OCI-LY7 (cell line): ENCODE data around the gene SEMA6D. TPM values are rescaled to one million over a fixed set of nuclear protein-coding genes. Genes with fewer than 3 reads are reported as not detected.

Source experiments
- BruUV-seq: library from RNA; stranded (reverse); fragments of 400-500 nt; replicated peaks from 2 replicates; lab custom pipeline; 2021; lab: Mats Ljungman, UMichigan
- CTCF ChIA-PET: fragments of 300-600 bp; sonication (Branson Sonifier 250); formaldehyde crosslinking; loops from one replicate; lab custom pipeline; 2022; ENCODE audit warnings: antibody characterized with exemption; ENCODE audit not compliant: unreplicated experiment; lab: Charles Lee
- POLR2A ChIA-PET: fragments of 300-600 bp; sonication (Branson Sonifier 250); formaldehyde crosslinking; loops from one replicate; lab custom pipeline; 2022; ENCODE audit warnings: antibody characterized with exemption; lab: Charles Lee
- DNase-seq: peaks from one replicate; pipeline ENCODE4 v3.0.0-alpha.2; 2015; ENCODE audit warnings: low spot score
- H2AFZ ChIP-seq: fragments of 200-600 bp; sonication (generic), shearing (Covaris generic); 2 replicates; pipeline ENCODE4 v1.6.1; 2014; ENCODE audit warnings: mild to moderate bottlenecking, antibody characterized with exemption, low read length, moderate library complexity
- H3K27ac ChIP-seq: fragments of 200-600 bp; sonication (generic); 2 replicates; pipeline ENCODE4 v1.5.1; 2014; ENCODE audit warnings: mixed run types, low read depth, mild to moderate bottlenecking, moderate library complexity, low read length, inconsistent platforms; ENCODE audit not compliant: poor library complexity, severe bottlenecking
- H3K36me3 ChIP-seq: fragments of 200-600 bp; sonication (generic); 2 replicates; pipeline ENCODE4 v1.6.1; 2014; ENCODE audit warnings: mild to moderate bottlenecking, antibody characterized with exemption, low read length, moderate library complexity, mixed read lengths; ENCODE audit not compliant: insufficient read depth
- H3K4me1 ChIP-seq: fragments of 200-600 bp; sonication (generic); 2 replicates; pipeline ENCODE4 v1.5.1; 2014; ENCODE audit warnings: mild to moderate bottlenecking, low read length; ENCODE audit not compliant: insufficient read depth, poor library complexity, severe bottlenecking
- H3K4me2 ChIP-seq: fragments of 200-600 bp; sonication (generic); 2 replicates; pipeline ENCODE4 v1.6.1; 2014; ENCODE audit warnings: mild to moderate bottlenecking, low read length
- H3K4me3 ChIP-seq: fragments of 200-600 bp; sonication (generic); 2 replicates; pipeline ENCODE4 v1.5.1; 2014; ENCODE audit warnings: mild to moderate bottlenecking, low read depth, low read length; ENCODE audit not compliant: poor library complexity, severe bottlenecking
- H3K79me2 ChIP-seq: fragments of 200-600 bp; sonication (generic); 2 replicates; pipeline ENCODE4 v1.6.1; 2016; ENCODE audit warnings: low read depth, mild to moderate bottlenecking, low read length, moderate library complexity, mixed read lengths; ENCODE audit not compliant: insufficient read depth
- H3K9me2 ChIP-seq: fragments of 200-600 bp; sonication (generic); 2 replicates; pipeline ENCODE4 v1.6.1; 2016; ENCODE audit warnings: mild to moderate bottlenecking, low read length, mixed read lengths; ENCODE audit not compliant: insufficient read depth
- H3K9me3 ChIP-seq: fragments of 200-600 bp; sonication (generic); 2 replicates; pipeline ENCODE4 v1.6.1; 2014; ENCODE audit warnings: mild to moderate bottlenecking, mixed run types, low read length, mixed read lengths
- H4K20me1 ChIP-seq: fragments of 200-600 bp; sonication (generic); 2 replicates; pipeline ENCODE4 v1.6.1; 2014; ENCODE audit warnings: mild to moderate bottlenecking, antibody characterized with exemption, low read length, moderate library complexity, mixed read lengths; ENCODE audit not compliant: insufficient read depth
- EZH2phosphoT487 ChIP-seq: fragments of 200-600 bp; sonication (generic); IDR thresholded peaks from 2 replicates; pipeline ENCODE4 v1.6.1; 2018; ENCODE audit warnings: low read depth, borderline replicate concordance, mild to moderate bottlenecking, mixed run types, antibody characterized with exemption, low read length, moderate library complexity, mixed read lengths
- intact Hi-C: fragments of 100-400 bp; cut with micrococcal nuclease; formaldehyde crosslinking; loops from one replicate; pipeline ENCODE4 v1.10.0; 2022; ENCODE audit not compliant: unreplicated experiment
- total RNA-seq, 2 experiments: library from RNA; depleted of rRNA in 1 of 2; stranded (reverse); fragments of >200 nt in 1 of 2; shearing (Covaris generic) in 1 of 2; gene quantifications; 2 replicates each; pipeline ENCODE4 v1.2.3, GENCODE V29; 2014 to 2022
- TF ChIP-seq, protein P1 (sequence below): fragments of 200-600 bp; sonication (generic); conservative IDR thresholded peaks from 2 replicates; pipeline ENCODE4 v1.5.1; 2014; ENCODE audit warnings: mild to moderate bottlenecking, antibody characterized with exemption, low read length, moderate library complexity, mixed read lengths

Gene SEMA6D
- total RNA-seq, 2 experiments from 2014 or later: not detected

DNA sequence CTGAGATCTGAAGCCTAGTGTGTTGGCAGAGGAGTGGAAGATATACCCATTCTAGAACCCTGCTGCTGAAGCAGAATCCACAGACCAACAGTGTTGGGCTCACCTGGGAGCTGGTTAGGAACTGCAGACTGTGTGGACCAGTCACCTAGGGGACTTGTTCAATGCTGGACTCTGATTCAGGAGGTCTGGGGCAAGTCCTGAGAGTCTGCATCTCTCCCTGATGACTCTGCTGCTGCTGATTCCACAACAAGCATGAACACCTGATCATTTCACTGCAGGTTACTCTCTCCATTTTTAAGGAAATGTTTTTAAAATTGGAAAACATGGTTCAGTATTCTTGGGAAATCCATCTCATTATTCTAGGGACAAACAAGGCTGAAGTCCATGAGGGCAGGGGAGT is 84.9 kb downstream of the SEMA6D start:
- no peak overlapping the region for H3K4me3 ChIP-seq
- H3K4me2 ChIP-seq: no peak overlapping the region
- ChIA-PET POLR2A (no interaction called here), CTCF (no interaction called here)
- intact Hi-C loops: no loop called here
- no peaks in the 10 kb centered on the region for H4K20me1 ChIP-seq
- H3K9me2 ChIP-seq: no peaks in the 10 kb centered on the region
- H3K27ac ChIP-seq: no peak overlapping the region
- no peak for TF ChIP-seq EZH2phosphoT487
- TF ChIP-seq, protein P1, sequence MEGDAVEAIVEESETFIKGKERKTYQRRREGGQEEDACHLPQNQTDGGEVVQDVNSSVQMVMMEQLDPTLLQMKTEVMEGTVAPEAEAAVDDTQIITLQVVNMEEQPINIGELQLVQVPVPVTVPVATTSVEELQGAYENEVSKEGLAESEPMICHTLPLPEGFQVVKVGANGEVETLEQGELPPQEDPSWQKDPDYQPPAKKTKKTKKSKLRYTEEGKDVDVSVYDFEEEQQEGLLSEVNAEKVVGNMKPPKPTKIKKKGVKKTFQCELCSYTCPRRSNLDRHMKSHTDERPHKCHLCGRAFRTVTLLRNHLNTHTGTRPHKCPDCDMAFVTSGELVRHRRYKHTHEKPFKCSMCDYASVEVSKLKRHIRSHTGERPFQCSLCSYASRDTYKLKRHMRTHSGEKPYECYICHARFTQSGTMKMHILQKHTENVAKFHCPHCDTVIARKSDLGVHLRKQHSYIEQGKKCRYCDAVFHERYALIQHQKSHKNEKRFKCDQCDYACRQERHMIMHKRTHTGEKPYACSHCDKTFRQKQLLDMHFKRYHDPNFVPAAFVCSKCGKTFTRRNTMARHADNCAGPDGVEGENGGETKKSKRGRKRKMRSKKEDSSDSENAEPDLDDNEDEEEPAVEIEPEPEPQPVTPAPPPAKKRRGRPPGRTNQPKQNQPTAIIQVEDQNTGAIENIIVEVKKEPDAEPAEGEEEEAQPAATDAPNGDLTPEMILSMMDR: no peak
- no peak overlapping the region for H2AFZ ChIP-seq
- no peaks in the 10 kb centered on the region for H3K36me3 ChIP-seq
- no peaks in the 10 kb centered on the region for H3K4me1 ChIP-seq
- DNase-seq: no peak
- BruUV-seq: no TSS peak
- H3K79me2 ChIP-seq: no peaks in the 10 kb centered on the region
- no peaks in the 10 kb centered on the region for H3K9me3 ChIP-seq

DNA sequence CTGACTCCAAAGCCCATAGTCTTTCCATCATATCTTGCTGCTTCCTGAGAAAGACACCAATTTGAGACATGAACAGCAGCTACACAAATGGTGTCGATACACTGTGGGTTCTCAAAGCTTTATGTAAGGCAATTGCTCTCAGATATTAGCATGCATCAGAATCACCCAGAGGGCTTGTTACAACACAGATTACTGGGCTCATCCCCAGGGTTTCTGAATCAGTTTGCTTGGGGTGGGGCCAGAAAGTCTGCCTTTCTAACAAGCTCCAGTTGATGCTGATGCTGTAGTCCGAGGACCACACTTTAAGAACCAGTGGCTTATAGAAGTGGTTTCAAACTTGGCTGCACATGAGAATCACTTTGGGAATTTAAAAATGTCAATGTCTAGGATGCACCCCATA is 86.5 kb downstream of the SEMA6D start:
- BruUV-seq: no TSS peak

DNA sequence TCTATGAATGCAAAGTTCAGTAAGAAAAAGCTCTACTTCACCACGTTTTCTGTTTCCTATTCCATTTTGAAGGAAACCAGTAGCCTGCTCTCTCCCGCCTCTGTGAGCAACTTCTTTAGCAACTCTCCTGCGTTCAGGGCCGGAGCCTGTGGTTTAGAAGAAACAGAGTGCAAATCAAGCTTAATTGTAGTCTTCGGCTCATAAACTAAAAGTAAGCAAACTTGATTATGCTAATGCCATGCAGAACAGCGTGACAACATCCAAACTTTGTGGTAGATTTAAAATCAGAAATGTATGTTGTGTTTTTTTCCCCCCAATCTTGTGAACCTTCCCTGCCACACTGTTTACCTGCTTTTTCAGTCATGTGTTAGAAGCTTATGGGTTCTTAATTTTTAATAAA is 87.4 kb downstream of the SEMA6D start:
- no peak for DNase-seq
- no peak overlapping the region for H2AFZ ChIP-seq
- H3K9me3 ChIP-seq: no peaks in the 10 kb centered on the region
- no peak overlapping the region for H3K4me2 ChIP-seq
- ChIA-PET CTCF (no interaction called here), POLR2A (interaction anchor here (0.7 kb wide), 1 partner anchor 81 kb away, joined by 3 read pairs; no protein-coding TSS in a partner anchor)
- no peaks in the 10 kb centered on the region for H3K4me1 ChIP-seq
- no peak overlapping the region for H3K27ac ChIP-seq
- H3K79me2 ChIP-seq: no peaks in the 10 kb centered on the region
- H3K9me2 ChIP-seq: no peaks in the 10 kb centered on the region
- H3K36me3 ChIP-seq: no peaks in the 10 kb centered on the region
- H4K20me1 ChIP-seq: no peaks in the 10 kb centered on the region
- no TSS peak for BruUV-seq
- TF ChIP-seq EZH2phosphoT487: no peak
- TF ChIP-seq, protein P1: no peak
- intact Hi-C loops: no loop called here
- H3K4me3 ChIP-seq: no peak overlapping the region

More for the DNA sequence above, 86.5 kb downstream of the SEMA6D start:
- H3K27ac ChIP-seq: no peak overlapping the region
- intact Hi-C loops: no loop called here
- H3K9me2 ChIP-seq: no peaks in the 10 kb centered on the region
- no peaks in the 10 kb centered on the region for H3K36me3 ChIP-seq
- DNase-seq: no peak
- H3K4me1 ChIP-seq: no peaks in the 10 kb centered on the region
- H4K20me1 ChIP-seq: no peaks in the 10 kb centered on the region
- POLR2A ChIA-PET: no interaction called here
- TF ChIP-seq, protein P1: no peak
- no peak for TF ChIP-seq EZH2phosphoT487
- H3K79me2 ChIP-seq: no peaks in the 10 kb centered on the region
- H3K4me3 ChIP-seq: no peak overlapping the region
- H3K9me3 ChIP-seq: no peaks in the 10 kb centered on the region
- no peak overlapping the region for H3K4me2 ChIP-seq
- CTCF ChIA-PET: no interaction called here
- no peak overlapping the region for H2AFZ ChIP-seq
